Loucy (cell line): ENCODE results near the gene C1orf167.

Source experiments
- H2AFZ ChIP-seq: fragments of 200-600 bp; sonication (generic); 2 replicates; pipeline ENCODE4 v1.6.0; 2016; ENCODE audit warnings: antibody characterized with exemption, mild to moderate bottlenecking, low read length, moderate library complexity
- H3F3A ChIP-seq: fragments of 200-600 bp; 2 replicates; pipeline ENCODE4 v1.6.0; 2016; ENCODE audit warnings: antibody characterized with exemption, low read depth, mild to moderate bottlenecking
- H3K27me3 ChIP-seq: fragments of 200-600 bp; sonication (generic); 2 replicates; pipeline ENCODE4 v1.6.1; 2014; ENCODE audit warnings: low read length, mild to moderate bottlenecking; ENCODE audit not compliant: insufficient read depth, poor library complexity, severe bottlenecking
- H3K36me3 ChIP-seq: fragments of 200-600 bp; sonication (generic); 2 replicates; pipeline ENCODE4 v1.6.1; 2016; ENCODE audit warnings: low read length; ENCODE audit not compliant: insufficient read depth
- H3K4me1 ChIP-seq: fragments of 200-600 bp; sonication (generic); 2 replicates; pipeline ENCODE4 v1.5.1; 2014; ENCODE audit warnings: low read length, mild to moderate bottlenecking; ENCODE audit not compliant: insufficient read depth, poor library complexity, severe bottlenecking
- H3K4me2 ChIP-seq: fragments of 200-600 bp; sonication (generic); 2 replicates; pipeline ENCODE4 v1.6.0; 2014; ENCODE audit warnings: antibody characterized with exemption, low read length, low read depth, mild to moderate bottlenecking; ENCODE audit not compliant: poor library complexity, severe bottlenecking
- H3K4me3 ChIP-seq: fragments of 200-600 bp; sonication (generic); 2 replicates; pipeline ENCODE4 v1.5.1; 2014; ENCODE audit warnings: low read length, mild to moderate bottlenecking, mixed read lengths; ENCODE audit not compliant: poor library complexity, severe bottlenecking
- H3K79me2 ChIP-seq: fragments of 200-600 bp; sonication (generic); 2 replicates; pipeline ENCODE4 v1.6.1; 2014; ENCODE audit warnings: low read length; ENCODE audit not compliant: insufficient read depth
- H3K9ac ChIP-seq: fragments of 200-600 bp; sonication (generic); 2 replicates; pipeline ENCODE4 v1.6.0; 2014; ENCODE audit warnings: mild to moderate bottlenecking, low read depth, low read length, moderate library complexity; ENCODE audit not compliant: poor library complexity, severe bottlenecking
- H3K9me2 ChIP-seq: fragments of 200-600 bp; sonication (generic); replicated peaks from 2 replicates; pipeline ENCODE4 v1.6.1; 2016; ENCODE audit warnings: low read depth, low read length, mixed read lengths
- H3K9me3 ChIP-seq: fragments of 200-600 bp; sonication (generic); 2 replicates; pipeline ENCODE4 v1.6.1; 2014; ENCODE audit warnings: mild to moderate bottlenecking, antibody characterized with exemption, low read length, low read depth; ENCODE audit not compliant: insufficient read depth
- H4K20me1 ChIP-seq: fragments of 200-600 bp; sonication (generic); 2 replicates; pipeline ENCODE4 v1.6.0; 2014; ENCODE audit warnings: antibody characterized with exemption, low read length, mild to moderate bottlenecking; ENCODE audit not compliant: insufficient read depth, poor library complexity, severe bottlenecking
- EZH2phosphoT487 ChIP-seq: fragments of 200-600 bp; IDR thresholded peaks from 2 replicates; pipeline ENCODE4 v1.6.1; 2018; ENCODE audit warnings: antibody characterized with exemption, mild to moderate bottlenecking, moderate library complexity, borderline replicate concordance
- TF ChIP-seq, protein P1 (sequence below): fragments of 200-600 bp; sonication (generic); conservative IDR thresholded peaks from 2 replicates; pipeline ENCODE4 v1.5.1; 2014; ENCODE audit warnings: mild to moderate bottlenecking, antibody characterized with exemption, low read length

C1orf167 gene

DNA sequence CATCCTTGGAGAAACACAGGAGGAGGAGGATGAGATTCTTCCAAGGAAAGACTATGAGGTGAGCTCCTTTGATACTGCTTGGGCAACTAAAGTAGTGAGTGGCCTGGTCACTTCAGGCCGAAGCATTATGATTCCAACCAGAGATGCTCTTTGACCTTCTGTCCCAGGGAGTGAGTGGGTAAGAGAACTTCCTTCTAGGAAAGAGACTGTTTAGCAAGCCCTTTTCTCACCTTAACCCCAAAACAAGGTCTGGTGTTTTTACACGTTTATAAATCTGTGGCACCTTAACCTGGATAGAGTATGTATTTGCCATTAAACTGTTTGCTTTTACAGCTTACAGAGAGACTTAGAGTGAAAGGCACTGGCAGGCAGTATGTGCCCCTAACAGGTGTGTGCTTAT, 45.1 kb downstream of the C1orf167 start:
- Histone ChIP-seq H3K27me3 (no peaks in the 10 kb centered on the region), H3K9me3 (no peaks in the 10 kb centered on the region), H3F3A (0 out of 2 replicates have a peak, but pooled peaks cover 6% of the 10 kb centered on the region), H2AFZ (no peak overlapping the region), H3K36me3 (peaks cover 10% of the 10 kb centered on the region; the same call in 1 of the 2 replicates), H4K20me1 (peaks cover 42% of the 10 kb centered on the region), H3K4me3 (peak overlapping the region; percentile 89), H3K4me2 (peak overlapping the region; percentile 95), H3K9ac (peak overlapping the region; percentile 80), H3K9me2 (no peaks in the 10 kb centered on the region), H3K79me2 (peaks cover 72% of the 10 kb centered on the region), H3K4me1 (peaks cover 75% of the 10 kb centered on the region)
- TF ChIP-seq, protein P1, sequence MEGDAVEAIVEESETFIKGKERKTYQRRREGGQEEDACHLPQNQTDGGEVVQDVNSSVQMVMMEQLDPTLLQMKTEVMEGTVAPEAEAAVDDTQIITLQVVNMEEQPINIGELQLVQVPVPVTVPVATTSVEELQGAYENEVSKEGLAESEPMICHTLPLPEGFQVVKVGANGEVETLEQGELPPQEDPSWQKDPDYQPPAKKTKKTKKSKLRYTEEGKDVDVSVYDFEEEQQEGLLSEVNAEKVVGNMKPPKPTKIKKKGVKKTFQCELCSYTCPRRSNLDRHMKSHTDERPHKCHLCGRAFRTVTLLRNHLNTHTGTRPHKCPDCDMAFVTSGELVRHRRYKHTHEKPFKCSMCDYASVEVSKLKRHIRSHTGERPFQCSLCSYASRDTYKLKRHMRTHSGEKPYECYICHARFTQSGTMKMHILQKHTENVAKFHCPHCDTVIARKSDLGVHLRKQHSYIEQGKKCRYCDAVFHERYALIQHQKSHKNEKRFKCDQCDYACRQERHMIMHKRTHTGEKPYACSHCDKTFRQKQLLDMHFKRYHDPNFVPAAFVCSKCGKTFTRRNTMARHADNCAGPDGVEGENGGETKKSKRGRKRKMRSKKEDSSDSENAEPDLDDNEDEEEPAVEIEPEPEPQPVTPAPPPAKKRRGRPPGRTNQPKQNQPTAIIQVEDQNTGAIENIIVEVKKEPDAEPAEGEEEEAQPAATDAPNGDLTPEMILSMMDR = no peak
- no peak for TF ChIP-seq EZH2phosphoT487

DNA sequence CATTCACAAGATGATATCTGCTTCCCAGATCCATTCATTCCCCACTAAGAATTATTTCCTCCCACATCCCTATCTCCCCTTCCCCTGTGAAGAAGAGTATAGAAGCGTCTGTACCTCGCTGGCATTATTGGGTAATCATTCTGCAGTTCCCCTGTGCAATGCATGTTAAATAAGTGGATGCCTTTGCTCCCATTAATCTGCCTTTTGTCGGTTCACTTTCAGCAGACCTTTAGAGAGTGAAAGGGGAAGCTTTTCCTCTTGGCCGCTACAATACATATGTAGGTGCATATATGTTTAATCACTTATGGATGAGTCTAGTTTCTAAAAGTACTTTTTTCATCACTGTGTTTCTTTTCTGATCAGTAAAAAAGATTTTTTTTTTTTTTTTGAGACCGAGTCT, 51.0 kb downstream of the C1orf167 start:
- 0 out of 2 replicates have a peak, but pooled peaks cover 6% of the 10 kb centered on the region for H3F3A ChIP-seq
- no peaks in the 10 kb centered on the region for H3K27me3 ChIP-seq
- H3K9me3 ChIP-seq = no peaks in the 10 kb centered on the region
- H3K4me2 ChIP-seq = peak overlapping the region; percentile 37
- no peak overlapping the region for H3K4me3 ChIP-seq
- no peak overlapping the region for H2AFZ ChIP-seq
- H3K36me3 ChIP-seq = peaks cover 46% of the 10 kb centered on the region; the same call in 1 of the 2 replicates
- no peaks in the 10 kb centered on the region for H3K9me2 ChIP-seq
- H3K9ac ChIP-seq = no peak overlapping the region
- TF ChIP-seq, protein P1 = no peak
- H3K79me2 ChIP-seq = peaks cover 64% of the 10 kb centered on the region
- peaks cover 25% of the 10 kb centered on the region for H4K20me1 ChIP-seq
- peaks cover 34% of the 10 kb centered on the region for H3K4me1 ChIP-seq

DNA sequence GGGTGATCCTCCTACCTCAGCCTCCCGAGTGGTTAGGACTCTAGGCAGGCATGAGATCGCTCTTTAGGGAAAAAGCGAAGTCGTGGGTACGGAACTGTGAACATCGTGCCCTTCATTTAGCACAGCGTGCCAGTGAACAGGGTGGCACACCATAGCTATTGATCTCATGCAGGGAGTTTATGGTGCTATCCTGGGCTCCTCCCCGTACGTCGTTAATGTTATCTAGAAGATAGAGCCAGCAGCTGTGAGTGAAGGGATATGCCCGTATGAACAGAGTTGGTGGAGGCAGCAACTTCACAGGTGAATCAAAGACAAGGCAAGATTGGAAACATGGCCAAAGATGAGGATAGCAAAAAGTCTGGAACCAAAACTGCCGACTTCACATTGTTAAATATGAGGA, 55.2 kb downstream of the C1orf167 start:
- Histone ChIP-seq H3K9me2 (no peaks in the 10 kb centered on the region), H2AFZ (no peak overlapping the region), H3K9ac (no peak overlapping the region), H3K9me3 (no peaks in the 10 kb centered on the region), H3K4me3 (no peak overlapping the region), H3F3A (no peaks in the 10 kb centered on the region), H3K4me2 (no peak overlapping the region), H4K20me1 (no peaks in the 10 kb centered on the region), H3K27me3 (no peaks in the 10 kb centered on the region), H3K36me3 (peaks cover 58% of the 10 kb centered on the region; the same call in 1 of the 2 replicates), H3K79me2 (peaks cover 24% of the 10 kb centered on the region), H3K4me1 (peaks cover 4% of the 10 kb centered on the region)
- TF ChIP-seq, protein P1 = no peak
- TF ChIP-seq EZH2phosphoT487 = no peak
